HUES6 (cell line): ENCODE measurements around the gene SELENON.

Experiments used
- H3K27ac ChIP-seq: 2 replicates; pipeline ENCODE4 v1.7.0; 2013; ENCODE audit warnings: low read depth, mild to moderate bottlenecking, low read length, inconsistent platforms
- H3K27me3 ChIP-seq: 2 replicates; pipeline ENCODE4 v1.6.1; 2013; ENCODE audit warnings: low read length; ENCODE audit not compliant: control insufficient read depth, insufficient read depth
- H3K36me3 ChIP-seq: 2 replicates; pipeline ENCODE4 v1.6.1; 2013; ENCODE audit warnings: low read length; ENCODE audit not compliant: control insufficient read depth, insufficient read depth
- H3K4me1 ChIP-seq: 2 replicates; pipeline ENCODE4 v1.6.1; 2013; ENCODE audit warnings: low read length; ENCODE audit not compliant: control insufficient read depth, insufficient read depth
- H3K4me3 ChIP-seq: 2 replicates; pipeline ENCODE4 v1.5.1; 2013; ENCODE audit warnings: low read depth, low read length
- H3K9ac ChIP-seq: one replicate; pipeline ENCODE4 v1.6.1; 2013; ENCODE audit warnings: mild to moderate bottlenecking, low read length
- H3K9me3 ChIP-seq: 2 replicates; pipeline ENCODE4 v1.6.1; 2013; ENCODE audit warnings: low read depth, low read length; ENCODE audit not compliant: control insufficient read depth, insufficient read depth

Gene SELENON

GRCh38 chr1:25763493-25763892, 36.5 kb upstream of the SELENON start:
- H3K4me3 ChIP-seq = no peak overlapping the region
- no peaks in the 10 kb centered on the region for H3K9me3 ChIP-seq
- 0 out of 2 replicates have a peak, but pooled peaks cover 3% of the 10 kb centered on the region for H3K36me3 ChIP-seq
- peaks cover 12% of the 10 kb centered on the region; the same call in 1 of the 2 replicates for H3K4me1 ChIP-seq
- no peak overlapping the region for H3K27ac ChIP-seq
- H3K27me3 ChIP-seq = no peaks in the 10 kb centered on the region
- no peak overlapping the region for H3K9ac ChIP-seq

- no peaks in the 10 kb centered on the region for H3K27me3 ChIP-seq
- peaks cover 10% of the 10 kb centered on the region; the same call in 1 of the 2 replicates for H3K4me1 ChIP-seq
- H3K9me3 ChIP-seq = no peaks in the 10 kb centered on the region
- no peak overlapping the region for H3K9ac ChIP-seq
- H3K36me3 ChIP-seq = 0 out of 2 replicates have a peak, but pooled peaks cover 6% of the 10 kb centered on the region
- H3K27ac ChIP-seq = no peak overlapping the region
- H3K4me3 ChIP-seq = no peak overlapping the region
Measured at GRCh38 chr1:25765136-25765922, 34.7 kb upstream of the SELENON start.

GRCh38 chr1:25765923-25766589, 33.9 kb upstream of the SELENON start:
- Histone ChIP-seq H3K27ac (no peak overlapping the region), H3K36me3 (0 out of 2 replicates have a peak, but pooled peaks cover 6% of the 10 kb centered on the region), H3K27me3 (no peaks in the 10 kb centered on the region), H3K4me1 (peaks cover 17% of the 10 kb centered on the region; the same call in 1 of the 2 replicates), H3K4me3 (no peak overlapping the region), H3K9me3 (no peaks in the 10 kb centered on the region), H3K9ac (no peak overlapping the region)

DNA sequence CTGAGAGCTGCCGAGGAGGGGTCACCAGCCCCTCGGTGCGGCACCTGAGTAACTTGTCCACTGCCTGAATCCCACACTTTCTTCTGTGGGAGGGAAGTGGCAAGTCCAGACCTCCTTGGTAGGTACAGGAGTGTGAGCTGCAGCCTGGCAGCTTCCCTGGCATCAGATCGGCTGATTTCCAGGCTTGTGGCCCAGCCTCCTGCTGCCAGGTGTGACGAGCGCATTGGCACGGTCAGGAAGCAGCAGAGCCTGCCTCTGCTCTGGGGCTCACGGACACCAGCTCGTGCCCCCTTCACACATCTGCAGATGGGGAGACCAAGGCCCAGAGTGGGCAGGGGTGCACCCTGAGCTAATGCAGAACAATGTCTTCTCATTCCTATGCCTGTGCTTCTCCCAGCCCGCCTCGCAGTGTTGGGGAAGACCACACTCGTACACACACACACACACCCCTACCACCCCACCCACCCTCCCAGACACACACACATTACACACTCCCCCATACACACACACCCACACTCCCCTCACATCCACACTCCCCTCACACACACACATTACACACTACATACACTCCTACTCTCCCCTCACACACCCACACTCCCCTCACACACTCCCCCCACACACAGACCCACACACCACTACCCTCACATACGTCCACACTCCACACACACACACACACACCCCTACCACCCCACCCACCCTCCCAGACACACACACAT, 33.1 kb upstream of the SELENON start:
- no peak overlapping the region for H3K4me3 ChIP-seq
- H3K27me3 ChIP-seq = no peaks in the 10 kb centered on the region
- H3K27ac ChIP-seq = no peak overlapping the region
- H3K9ac ChIP-seq = no peak overlapping the region
- 0 out of 2 replicates have a peak, but pooled peaks cover 7% of the 10 kb centered on the region for H3K36me3 ChIP-seq
- no peaks in the 10 kb centered on the region for H3K9me3 ChIP-seq
- H3K4me1 ChIP-seq = peaks cover 25% of the 10 kb centered on the region

- Histone ChIP-seq H3K27me3 (no peaks in the 10 kb centered on the region), H3K9ac (no peak overlapping the region), H3K4me1 (peaks cover 29% of the 10 kb centered on the region), H3K9me3 (no peaks in the 10 kb centered on the region), H3K27ac (no peak overlapping the region), H3K36me3 (0 out of 2 replicates have a peak, but pooled peaks cover 10% of the 10 kb centered on the region), H3K4me3 (no peak overlapping the region)
Measured at GRCh38 chr1:25767437-25767770, 32.6 kb upstream of the SELENON start.

GRCh38 chr1:25768999-25769398, 31.0 kb upstream of the SELENON start:
- H3K9ac ChIP-seq = no peak overlapping the region
- 0 out of 2 replicates have a peak, but pooled peaks cover 10% of the 10 kb centered on the region for H3K36me3 ChIP-seq
- H3K4me3 ChIP-seq = no peak overlapping the region
- H3K27ac ChIP-seq = no peak overlapping the region
- H3K4me1 ChIP-seq = peaks cover 38% of the 10 kb centered on the region
- H3K9me3 ChIP-seq = no peaks in the 10 kb centered on the region
- H3K27me3 ChIP-seq = no peaks in the 10 kb centered on the region

- H3K27ac ChIP-seq = no peak overlapping the region
- peaks cover 44% of the 10 kb centered on the region for H3K4me1 ChIP-seq
- no peak overlapping the region for H3K4me3 ChIP-seq
- 0 out of 2 replicates have a peak, but pooled peaks cover 10% of the 10 kb centered on the region for H3K36me3 ChIP-seq
- no peaks in the 10 kb centered on the region for H3K9me3 ChIP-seq
- no peak overlapping the region for H3K9ac ChIP-seq
- H3K27me3 ChIP-seq = no peaks in the 10 kb centered on the region
Measured at GRCh38 chr1:25769625-25770383, 30.2 kb upstream of the SELENON start.

DNA sequence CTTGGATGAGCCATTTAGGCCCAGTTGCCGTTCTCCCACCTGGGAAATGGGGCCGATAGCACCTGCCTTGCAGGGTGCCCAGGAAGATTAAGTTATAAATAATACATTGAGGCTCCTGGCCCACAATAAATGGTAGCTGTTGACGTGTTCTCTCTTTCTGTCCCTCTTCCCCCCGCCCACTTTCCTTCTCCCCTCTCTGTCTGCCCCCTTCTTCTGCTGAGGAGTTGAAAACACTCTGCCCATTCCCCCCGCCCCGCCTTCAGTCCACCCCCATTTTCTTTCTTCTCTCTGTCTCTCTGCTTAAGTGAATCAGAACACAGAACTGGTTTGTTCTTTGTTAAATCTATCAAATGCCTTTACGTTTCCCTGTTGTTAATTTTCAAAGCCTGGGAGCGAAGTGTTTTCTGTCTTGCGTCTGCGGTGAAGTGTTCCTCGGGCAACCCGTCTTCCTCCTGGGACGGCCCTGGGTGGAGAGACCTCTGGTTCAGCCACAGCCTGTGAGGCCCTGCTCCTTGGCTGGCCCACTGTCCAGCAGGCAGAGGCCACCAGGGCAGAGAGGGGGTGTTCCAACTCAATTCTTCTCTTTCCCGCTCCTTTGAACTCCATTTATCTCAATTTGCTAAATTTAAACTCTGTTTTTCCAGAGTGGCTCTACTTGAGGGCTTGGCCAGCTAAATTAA, 29.3 kb upstream of the SELENON start:
- Histone ChIP-seq H3K9ac (no peak overlapping the region), H3K36me3 (0 out of 2 replicates have a peak, but pooled peaks cover 10% of the 10 kb centered on the region), H3K4me3 (no peak overlapping the region), H3K4me1 (peaks cover 49% of the 10 kb centered on the region), H3K27me3 (no peaks in the 10 kb centered on the region), H3K27ac (no peak overlapping the region), H3K9me3 (no peaks in the 10 kb centered on the region)

DNA sequence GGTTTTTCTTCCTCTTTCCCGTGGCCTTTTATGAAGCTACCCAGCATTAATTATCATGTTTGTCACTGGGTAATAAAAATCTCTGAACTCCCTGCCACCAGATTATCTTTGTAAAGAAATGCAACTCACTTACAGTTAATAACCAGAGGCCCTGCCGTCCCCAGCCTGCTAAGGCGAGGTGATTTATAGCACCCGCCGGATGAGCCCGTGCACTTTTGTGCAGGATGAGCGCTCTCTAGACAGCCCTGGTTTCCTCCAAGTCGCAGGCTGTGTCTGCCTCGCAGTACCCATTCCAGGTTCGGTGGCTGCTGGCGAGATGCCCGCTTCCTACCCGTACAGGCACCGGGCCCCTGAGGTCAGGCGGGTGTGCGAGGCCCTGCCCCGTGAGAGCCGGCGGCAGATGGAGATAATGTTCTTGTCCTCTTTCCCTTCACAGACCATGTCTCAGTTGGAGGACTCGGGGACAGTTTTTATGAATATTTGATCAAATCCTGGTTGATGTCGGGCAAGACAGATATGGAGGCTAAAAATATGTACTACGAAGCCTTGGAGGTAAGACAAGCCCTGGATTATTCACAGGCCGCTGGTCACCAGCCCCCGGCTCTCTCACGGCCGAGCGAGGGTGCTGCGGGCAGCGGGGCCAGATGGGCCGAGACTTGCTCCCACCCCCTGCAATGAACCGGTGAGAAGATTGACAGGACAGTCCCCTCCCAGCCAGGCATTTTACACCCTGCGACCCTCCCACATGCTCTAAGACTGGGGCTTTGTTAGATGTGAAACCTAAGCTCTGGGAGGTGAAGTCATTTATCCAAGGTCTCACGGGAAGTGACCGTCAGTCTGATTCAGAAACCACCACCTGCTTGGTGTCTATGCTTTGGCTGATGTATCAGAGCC, 28.5 kb upstream of the SELENON start:
- no peaks in the 10 kb centered on the region for H3K9me3 ChIP-seq
- peaks cover 46% of the 10 kb centered on the region for H3K4me1 ChIP-seq
- H3K9ac ChIP-seq = no peak overlapping the region
- H3K27ac ChIP-seq = no peak overlapping the region
- H3K36me3 ChIP-seq = 0 out of 2 replicates have a peak, but pooled peaks cover 10% of the 10 kb centered on the region
- H3K4me3 ChIP-seq = no peak overlapping the region
- H3K27me3 ChIP-seq = no peaks in the 10 kb centered on the region
